AG04450 (cell line): Measurements from ENCODE around the gene KCNN4. TPM values are rescaled to one million over a fixed set of nuclear protein-coding genes. Genes with fewer than 3 reads are reported as not detected.

ENCODE experiments used
- CTCF ChIA-PET: fragments of 300-600, 350-600 bp; formaldehyde crosslinking; extraction: SDS; loops from one replicate; lab custom pipeline; 2022; ENCODE audit warnings: antibody characterized with exemption, inconsistent platforms; lab: Charles Lee
- POLR2A ChIA-PET: fragments of 350-600 bp; formaldehyde crosslinking; extraction: SDS; loops from one replicate; lab custom pipeline; 2021; ENCODE audit warnings: antibody characterized with exemption, inconsistent platforms; lab: Yijun Ruan, JAX
- DNase-seq: peaks from one replicate; pipeline ENCODE4 v3.0.0-alpha.2; 2011; ENCODE audit warnings: low read depth, low spot score
- H3K27ac ChIP-seq: one replicate; pipeline ENCODE4 v1.5.1; 2012; ENCODE audit warnings: low read depth, low read length, control low read depth
- H3K27me3 ChIP-seq: one replicate; pipeline ENCODE4 v1.6.0; 2012; ENCODE audit warnings: low read length; ENCODE audit not compliant: control insufficient read depth, insufficient read depth
- H3K4me3 ChIP-seq: 2 replicates; pipeline ENCODE4 v1.5.1; 2011; ENCODE audit warnings: mild to moderate bottlenecking, low read depth, low read length, control low read depth
- H3K9me3 ChIP-seq: 2 replicates; pipeline ENCODE4 v1.5.1; 2012; ENCODE audit warnings: low read length; ENCODE audit not compliant: control insufficient read depth, insufficient read depth
- polyA plus RNA-seq: library from polyadenylated mRNA; depleted of rRNA; stranded (reverse); fragments of >200 nt; gene quantifications from 2 replicates; pipeline ENCODE4 v1.2.3, GENCODE V29; 2011
- TF ChIP-seq, protein P1 (sequence below): IDR thresholded peaks from 2 replicates; pipeline ENCODE4 v1.5.1; 2011; ENCODE audit warnings: low read depth, low read length, control low read depth, inconsistent platforms

The KCNN4 gene
- polyA plus RNA-seq, 1 experiment, result 0.12 TPM

DNA sequence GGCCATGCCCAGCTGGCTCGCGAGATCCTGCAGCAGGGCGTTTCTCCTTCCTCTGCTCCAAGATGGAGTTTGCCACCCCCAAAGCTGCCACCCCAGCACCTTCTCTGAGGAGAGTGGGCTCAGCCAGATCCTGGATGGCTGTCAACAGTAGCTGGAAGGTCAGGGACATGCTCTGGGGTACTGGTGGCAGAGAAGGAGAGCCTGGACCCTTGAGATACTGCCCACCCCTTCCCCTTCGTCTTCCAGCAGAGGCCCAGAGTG is 53.2 kb downstream of the KCNN4 start:
- TF ChIP-seq, protein P1, sequence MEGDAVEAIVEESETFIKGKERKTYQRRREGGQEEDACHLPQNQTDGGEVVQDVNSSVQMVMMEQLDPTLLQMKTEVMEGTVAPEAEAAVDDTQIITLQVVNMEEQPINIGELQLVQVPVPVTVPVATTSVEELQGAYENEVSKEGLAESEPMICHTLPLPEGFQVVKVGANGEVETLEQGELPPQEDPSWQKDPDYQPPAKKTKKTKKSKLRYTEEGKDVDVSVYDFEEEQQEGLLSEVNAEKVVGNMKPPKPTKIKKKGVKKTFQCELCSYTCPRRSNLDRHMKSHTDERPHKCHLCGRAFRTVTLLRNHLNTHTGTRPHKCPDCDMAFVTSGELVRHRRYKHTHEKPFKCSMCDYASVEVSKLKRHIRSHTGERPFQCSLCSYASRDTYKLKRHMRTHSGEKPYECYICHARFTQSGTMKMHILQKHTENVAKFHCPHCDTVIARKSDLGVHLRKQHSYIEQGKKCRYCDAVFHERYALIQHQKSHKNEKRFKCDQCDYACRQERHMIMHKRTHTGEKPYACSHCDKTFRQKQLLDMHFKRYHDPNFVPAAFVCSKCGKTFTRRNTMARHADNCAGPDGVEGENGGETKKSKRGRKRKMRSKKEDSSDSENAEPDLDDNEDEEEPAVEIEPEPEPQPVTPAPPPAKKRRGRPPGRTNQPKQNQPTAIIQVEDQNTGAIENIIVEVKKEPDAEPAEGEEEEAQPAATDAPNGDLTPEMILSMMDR, result no peak
- POLR2A ChIA-PET, result no interaction called here
- Histone ChIP-seq H3K4me3 (no peak overlapping the region), H3K27me3 (no peaks in the 10 kb centered on the region), H3K9me3 (no peaks in the 10 kb centered on the region; the same call in 1 of the 2 replicates), H3K27ac (no peak overlapping the region)
- CTCF ChIA-PET, result no interaction called here
- no peak for DNase-seq

GRCh38 chr19:43726736-43727592 is 53.8 kb downstream of the KCNN4 start:
- POLR2A ChIA-PET, result no interaction called here
- CTCF ChIA-PET, result no interaction called here
- no peak for DNase-seq
- Histone ChIP-seq H3K27me3 (no peaks in the 10 kb centered on the region), H3K4me3 (no peak overlapping the region), H3K9me3 (no peaks in the 10 kb centered on the region; the same call in 1 of the 2 replicates), H3K27ac (no peak overlapping the region)
- TF ChIP-seq, protein P1, result no peak

DNA sequence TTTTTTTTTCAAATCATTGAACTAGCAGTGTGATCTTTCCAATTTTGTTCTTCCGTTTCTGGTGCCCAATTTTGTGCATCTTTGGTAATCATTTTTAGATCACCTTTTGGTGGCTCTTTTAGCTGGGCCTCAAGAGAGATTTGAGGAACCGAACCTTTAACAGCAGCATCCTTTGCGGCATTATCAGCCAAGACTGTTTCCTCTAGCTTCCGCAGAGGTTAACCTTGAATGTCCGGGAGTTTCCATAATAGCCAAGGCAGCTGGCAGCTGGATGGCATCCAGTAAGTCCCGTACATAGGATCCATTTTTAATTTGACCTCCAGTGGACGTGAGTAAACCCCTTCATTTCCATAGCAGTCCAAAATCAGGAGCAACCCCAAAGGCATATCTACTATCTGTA is 55.3 kb downstream of the KCNN4 start:
- POLR2A ChIA-PET, result interaction anchor here (0.6 to 1.2 kb wide), 4 partner anchors 10 to 618 kb away, joined by 3 read pairs; no protein-coding TSS in a partner anchor

DNA sequence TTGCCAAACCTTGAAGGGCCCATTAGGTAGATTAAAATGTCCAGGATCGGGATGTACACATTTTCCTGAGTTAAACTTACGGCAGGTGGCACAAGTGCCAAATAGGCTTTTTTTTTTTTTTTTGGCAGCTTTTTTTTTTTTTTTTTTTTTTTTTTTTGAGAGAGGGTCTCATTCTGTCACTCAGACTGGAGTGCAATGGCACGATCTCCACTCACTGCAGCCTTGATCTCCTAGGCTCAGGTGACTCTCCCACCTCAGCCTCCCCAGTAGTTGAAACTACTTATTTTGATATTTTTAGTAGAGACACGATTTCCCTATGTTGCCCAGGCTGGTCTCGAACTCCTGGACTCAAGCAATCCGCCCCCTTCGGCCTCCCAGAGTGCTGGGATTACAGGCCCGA is 55.9 kb downstream of the KCNN4 start:
- TF ChIP-seq, protein P1, result no peak
- no peaks in the 10 kb centered on the region; the same call in 1 of the 2 replicates for H3K9me3 ChIP-seq
- POLR2A ChIA-PET, result interaction anchor here (0.6 to 1.7 kb wide), 3 partner anchors 11 to 618 kb away, joined by 3 read pairs; no protein-coding TSS in a partner anchor
- CTCF ChIA-PET, result interaction anchor here (0.6 to 1.4 kb wide), 2 partner anchors 56 to 130 kb away, joined by 4 read pairs; no protein-coding TSS in a partner anchor
- H3K4me3 ChIP-seq, result no peak overlapping the region
- no peaks in the 10 kb centered on the region for H3K27me3 ChIP-seq
- no peak overlapping the region for H3K27ac ChIP-seq
- DNase-seq, result no peak

More for the DNA sequence above, 55.3 kb downstream of the KCNN4 start:
- no peaks in the 10 kb centered on the region; the same call in 1 of the 2 replicates for H3K9me3 ChIP-seq
- no peak overlapping the region for H3K4me3 ChIP-seq
- H3K27me3 ChIP-seq, result no peaks in the 10 kb centered on the region
- H3K27ac ChIP-seq, result no peak overlapping the region
- CTCF ChIA-PET, result interaction anchor here (0.6 to 1.4 kb wide), 2 partner anchors 57 to 131 kb away, joined by 4 read pairs; no protein-coding TSS in a partner anchor
- TF ChIP-seq, protein P1, result no peak
- DNase-seq, result no peak

GRCh38 chr19:43723588-43723987 is 57.2 kb downstream of the KCNN4 start:
- DNase-seq, result no peak
- POLR2A ChIA-PET, result interaction anchor here (1.7 kb wide), 1 partner anchor 55 kb away, joined by 3 read pairs; no protein-coding TSS in a partner anchor
- TF ChIP-seq, protein P1, result peak; percentile 20
- no peaks in the 10 kb centered on the region for H3K27me3 ChIP-seq
- no peak overlapping the region for H3K27ac ChIP-seq
- H3K4me3 ChIP-seq, result no peak overlapping the region
- CTCF ChIA-PET, result no interaction called here
- H3K9me3 ChIP-seq, result peaks cover 6% of the 10 kb centered on the region; the same call in 1 of the 2 replicates
